Measurements from ENCODE around the gene UROC1.

GRCh38 chr3:126487151-126487771, 30.3 kb downstream of the UROC1 start:
- TF ChIP-seq TAF1 (IDR thresholded peaks at IDR 0.05; ENCODE audit: borderline replicate concordance, low read depth, low read length) (no peak), POLR2A (IDR thresholded peaks at IDR 0.05; ENCODE audit: low read depth, low read length) (no peak)
